Measurements from ENCODE around the gene CDC45.

Gene CDC45

GRCh38 chr22:19472233-19472632, 7.5 kb upstream of the CDC45 start:
- H3K27me3 ChIP-seq (ENCODE audit: control insufficient read depth in 1 of 2, insufficient read depth in 1 of 2, low read length in 2 of 2): no peaks in the 10 kb centered on the region
- no peak overlapping the region for H3K4me3 ChIP-seq (ENCODE audit: insufficient read depth in 1 of 2, low read depth in 1 of 2, low read length in 2 of 2)
- H3K23ac ChIP-seq (ENCODE audit: low read length in 2 of 2): no peak overlapping the region
- no peak overlapping the region for H3K9ac ChIP-seq (ENCODE audit: low read length)
- peaks cover 59% of the 10 kb centered on the region for H3K79me1 ChIP-seq (replicated peaks; ENCODE audit: low read length, poor library complexity, severe bottlenecking)
- H4K8ac ChIP-seq (ENCODE audit: low read length): no peak overlapping the region
- H3K27ac ChIP-seq (ENCODE audit: low read length, poor library complexity, severe bottlenecking): no peak overlapping the region
- no peak overlapping the region for H2BK12ac ChIP-seq (ENCODE audit: low read length in 2 of 2)
- peaks cover 73 to 85% of the 10 kb centered on the region in 2 experiments for H3K36me3 ChIP-seq (ENCODE audit: control insufficient read depth in 1 of 2, insufficient read depth in 2 of 2, low read depth in 1 of 2, low read length in 2 of 2)
- H3K9me3 ChIP-seq (ENCODE audit: control insufficient read depth, low read length): no peaks in the 10 kb centered on the region
- H2BK120ac ChIP-seq (ENCODE audit: low read depth, low read length): no peak overlapping the region
- WGBS: 94% methylated on average over 8 of the region's 8 CpGs
- no peak overlapping the region for H2BK5ac ChIP-seq (ENCODE audit: low read depth, low read length, poor library complexity, severe bottlenecking)
- H3K4me1 ChIP-seq (ENCODE audit: control insufficient read depth, insufficient read depth, low read depth, low read length): no peaks in the 10 kb centered on the region
- no peak overlapping the region for H3K14ac ChIP-seq (ENCODE audit: low read length in 2 of 2)
- no peak overlapping the region for H3K4ac ChIP-seq (ENCODE audit: low read depth in 1 of 2, low read length in 2 of 2)
- no peak overlapping the region for H3K18ac ChIP-seq (ENCODE audit: low read depth in 1 of 2, low read length in 2 of 2)
- DNase-seq: no peak
- H2BK15ac ChIP-seq (ENCODE audit: low read depth, poor library complexity, severe bottlenecking): no peak overlapping the region
- H4K91ac ChIP-seq (ENCODE audit: low read length): no peak overlapping the region
- no peak overlapping the region for H3K4me2 ChIP-seq (ENCODE audit: low read length, poor library complexity, severe bottlenecking)
- H2AK5ac ChIP-seq (ENCODE audit: low read length, severe bottlenecking): no peak overlapping the region
- no peak overlapping the region for H2AFZ ChIP-seq (ENCODE audit: low read depth, low read length)

GRCh38 chr22:19473578-19473977, 6.1 kb upstream of the CDC45 start:
- Histone ChIP-seq H3K9ac (ENCODE audit: low read length) (no peak overlapping the region), H2AFZ (ENCODE audit: low read depth, low read length) (no peak overlapping the region), H2AK5ac (ENCODE audit: low read length, severe bottlenecking) (no peak overlapping the region), H3K36me3 (ENCODE audit: control insufficient read depth in 1 of 2, insufficient read depth in 2 of 2, low read depth in 1 of 2, low read length in 2 of 2) (peaks cover 60 to 71% of the 10 kb centered on the region in 2 experiments), H2BK120ac (ENCODE audit: low read depth, low read length) (no peak overlapping the region), H3K4me2 (ENCODE audit: low read length, poor library complexity, severe bottlenecking) (no peak overlapping the region), H3K4me1 (ENCODE audit: control insufficient read depth, insufficient read depth, low read depth, low read length) (no peaks in the 10 kb centered on the region), H2BK5ac (ENCODE audit: low read depth, low read length, poor library complexity, severe bottlenecking) (no peak overlapping the region), H3K9me3 (ENCODE audit: control insufficient read depth, low read length) (no peaks in the 10 kb centered on the region), H2BK15ac (ENCODE audit: low read depth, poor library complexity, severe bottlenecking) (no peak overlapping the region), H3K4me3 (ENCODE audit: insufficient read depth in 1 of 2, low read depth in 1 of 2, low read length in 2 of 2) (no peak overlapping the region), H4K91ac (ENCODE audit: low read length) (no peak overlapping the region), H3K4ac (ENCODE audit: low read depth in 1 of 2, low read length in 2 of 2) (no peak overlapping the region), H3K18ac (ENCODE audit: low read depth in 1 of 2, low read length in 2 of 2) (no peak overlapping the region), H3K14ac (ENCODE audit: low read length in 2 of 2) (no peak overlapping the region), H3K79me1 (replicated peaks; ENCODE audit: low read length, poor library complexity, severe bottlenecking) (peaks cover 50% of the 10 kb centered on the region), H2BK12ac (ENCODE audit: low read length in 2 of 2) (no peak overlapping the region), H4K8ac (ENCODE audit: low read length) (no peak overlapping the region), H3K23ac (ENCODE audit: low read length in 2 of 2) (no peak overlapping the region), H3K27me3 (ENCODE audit: control insufficient read depth in 1 of 2, insufficient read depth in 1 of 2, low read length in 2 of 2) (no peaks in the 10 kb centered on the region), H3K27ac (ENCODE audit: low read length, poor library complexity, severe bottlenecking) (no peak overlapping the region)
- no peak for DNase-seq
- WGBS: 98% methylated on average over 2 of the region's 3 CpGs

GRCh38 chr22:19476023-19476422, 3.7 kb upstream of the CDC45 start:
- Histone ChIP-seq H3K9me3 (ENCODE audit: control insufficient read depth, low read length) (no peaks in the 10 kb centered on the region), H3K18ac (ENCODE audit: low read depth in 1 of 2, low read length in 2 of 2) (no peak overlapping the region), H2BK12ac (ENCODE audit: low read length in 2 of 2) (no peak overlapping the region), H3K9ac (ENCODE audit: low read length) (peak overlapping the region; percentile 13), H3K36me3 (ENCODE audit: control insufficient read depth in 1 of 2, insufficient read depth in 2 of 2, low read depth in 1 of 2, low read length in 2 of 2) (peaks cover 35 to 47% of the 10 kb centered on the region in 2 experiments), H2BK120ac (ENCODE audit: low read depth, low read length) (no peak overlapping the region), H4K8ac (ENCODE audit: low read length) (no peak overlapping the region), H3K79me1 (replicated peaks; ENCODE audit: low read length, poor library complexity, severe bottlenecking) (peaks cover 33% of the 10 kb centered on the region), H3K23ac (ENCODE audit: low read length in 2 of 2) (peak overlapping the region; percentile 16 to 97), H2BK15ac (ENCODE audit: low read depth, poor library complexity, severe bottlenecking) (no peak overlapping the region), H2AK5ac (ENCODE audit: low read length, severe bottlenecking) (no peak overlapping the region), H3K27me3 (ENCODE audit: control insufficient read depth in 1 of 2, insufficient read depth in 1 of 2, low read length in 2 of 2) (no peaks in the 10 kb centered on the region), H4K91ac (ENCODE audit: low read length) (no peak overlapping the region), H3K27ac (ENCODE audit: low read length, poor library complexity, severe bottlenecking) (no peak overlapping the region), H3K4me2 (ENCODE audit: low read length, poor library complexity, severe bottlenecking) (no peak overlapping the region), H3K4ac (ENCODE audit: low read depth in 1 of 2, low read length in 2 of 2) (no peak overlapping the region), H2BK5ac (ENCODE audit: low read depth, low read length, poor library complexity, severe bottlenecking) (no peak overlapping the region), H3K4me1 (ENCODE audit: control insufficient read depth, insufficient read depth, low read depth, low read length) (peaks cover 4% of the 10 kb centered on the region), H3K4me3 (ENCODE audit: insufficient read depth in 1 of 2, low read depth in 1 of 2, low read length in 2 of 2) (no peak overlapping the region), H3K14ac (ENCODE audit: low read length in 2 of 2) (no peak overlapping the region), H2AFZ (ENCODE audit: low read depth, low read length) (no peak overlapping the region)
- 100% methylated on average over 2 of the region's 3 CpGs for WGBS
- DNase-seq: no peak

- no peak overlapping the region for H4K91ac ChIP-seq (ENCODE audit: low read length)
- no peak overlapping the region for H2BK5ac ChIP-seq (ENCODE audit: low read depth, low read length, poor library complexity, severe bottlenecking)
- no peak overlapping the region for H3K27ac ChIP-seq (ENCODE audit: low read length, poor library complexity, severe bottlenecking)
- no peak overlapping the region for H4K8ac ChIP-seq (ENCODE audit: low read length)
- no peaks in the 10 kb centered on the region for H3K9me3 ChIP-seq (ENCODE audit: control insufficient read depth, low read length)
- H3K27me3 ChIP-seq (ENCODE audit: control insufficient read depth in 1 of 2, insufficient read depth in 1 of 2, low read length in 2 of 2): no peaks in the 10 kb centered on the region
- H2BK15ac ChIP-seq (ENCODE audit: low read depth, poor library complexity, severe bottlenecking): no peak overlapping the region
- no peak overlapping the region for H2BK12ac ChIP-seq (ENCODE audit: low read length in 2 of 2)
- peaks cover 22 to 32% of the 10 kb centered on the region in 2 experiments for H3K36me3 ChIP-seq (ENCODE audit: control insufficient read depth in 1 of 2, insufficient read depth in 2 of 2, low read depth in 1 of 2, low read length in 2 of 2)
- no peak overlapping the region for H3K23ac ChIP-seq (ENCODE audit: low read length in 2 of 2)
- H3K18ac ChIP-seq (ENCODE audit: low read depth in 1 of 2, low read length in 2 of 2): no peak overlapping the region
- peak overlapping the region; percentile 61 for H3K4me2 ChIP-seq (ENCODE audit: low read length, poor library complexity, severe bottlenecking)
- H3K79me1 ChIP-seq (replicated peaks; ENCODE audit: low read length, poor library complexity, severe bottlenecking): peaks cover 22% of the 10 kb centered on the region
- H3K14ac ChIP-seq (ENCODE audit: low read length in 2 of 2): no peak overlapping the region
- DNase-seq: no peak
- H3K4ac ChIP-seq (ENCODE audit: low read depth in 1 of 2, low read length in 2 of 2): no peak overlapping the region
- 53% methylated on average over 3 of the region's 5 CpGs for WGBS
- H2BK120ac ChIP-seq (ENCODE audit: low read depth, low read length): no peak overlapping the region
- H3K4me1 ChIP-seq (ENCODE audit: control insufficient read depth, insufficient read depth, low read depth, low read length): peaks cover 4% of the 10 kb centered on the region
- H2AFZ ChIP-seq (ENCODE audit: low read depth, low read length): no peak overlapping the region
- peak overlapping the region in 1 of 2 experiments; percentile 98 for H3K4me3 ChIP-seq (ENCODE audit: insufficient read depth in 1 of 2, low read depth in 1 of 2, low read length in 2 of 2)
- peak overlapping the region; percentile 97 for H3K9ac ChIP-seq (ENCODE audit: low read length)
- H2AK5ac ChIP-seq (ENCODE audit: low read length, severe bottlenecking): no peak overlapping the region
These were observed 2.2 kb upstream of the CDC45 start for GRCh38 chr22:19477321-19478044.
